SKM-1 (cell line): ENCODE data around the gene PIGM.

Experiments
- DNase-seq: peaks from one replicate; lab custom pipeline; 2025; ENCODE audit not compliant: unreplicated experiment; lab: John Stamatoyannopoulos, UW

The PIGM gene

DNA sequence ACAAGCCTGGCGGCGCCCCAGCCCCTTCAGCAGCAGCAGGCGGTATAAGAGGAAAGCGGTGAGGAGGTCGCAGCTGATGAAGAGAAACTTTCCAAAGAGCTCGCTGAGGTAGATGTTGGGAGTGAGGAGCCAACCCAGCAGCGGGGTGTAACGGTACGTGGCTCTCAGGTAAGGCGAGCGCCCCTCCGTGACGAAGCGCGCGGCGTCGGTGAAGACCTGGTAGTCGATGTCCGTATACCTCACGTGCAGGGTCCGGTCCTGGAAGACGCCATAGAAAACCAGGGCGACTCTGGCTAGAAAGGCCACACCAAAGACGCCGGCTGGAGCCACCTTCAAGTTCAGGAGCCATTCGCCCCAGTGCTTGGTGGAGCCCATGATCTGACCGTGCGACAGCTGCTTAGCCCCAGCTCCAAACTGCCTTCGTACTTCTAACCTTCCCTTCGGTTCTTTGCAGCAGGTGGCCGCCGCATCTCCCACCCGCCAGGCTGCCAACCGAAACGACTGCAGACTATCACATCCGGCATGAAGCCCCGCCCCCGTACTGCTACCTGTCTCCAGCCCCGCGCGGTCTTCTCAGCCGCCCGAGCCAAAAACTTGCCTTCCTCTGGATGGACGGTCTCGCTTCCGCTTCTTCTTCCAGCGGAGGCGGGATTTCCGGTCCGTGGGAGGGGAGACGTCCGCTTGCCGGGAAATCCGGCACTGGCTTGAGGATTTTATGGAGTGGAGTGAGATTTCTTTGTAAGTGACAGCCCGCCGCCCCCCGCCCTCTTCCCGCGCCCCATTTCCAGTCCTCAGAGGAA, at the start of gene PIGM:
Gene PIGM (minus strand): TSS at position 626 of the 800 bp plus-strand sequence. CDS start 251 bp downstream, at position 375.
- peak; percentile 95 for DNase-seq

DNA sequence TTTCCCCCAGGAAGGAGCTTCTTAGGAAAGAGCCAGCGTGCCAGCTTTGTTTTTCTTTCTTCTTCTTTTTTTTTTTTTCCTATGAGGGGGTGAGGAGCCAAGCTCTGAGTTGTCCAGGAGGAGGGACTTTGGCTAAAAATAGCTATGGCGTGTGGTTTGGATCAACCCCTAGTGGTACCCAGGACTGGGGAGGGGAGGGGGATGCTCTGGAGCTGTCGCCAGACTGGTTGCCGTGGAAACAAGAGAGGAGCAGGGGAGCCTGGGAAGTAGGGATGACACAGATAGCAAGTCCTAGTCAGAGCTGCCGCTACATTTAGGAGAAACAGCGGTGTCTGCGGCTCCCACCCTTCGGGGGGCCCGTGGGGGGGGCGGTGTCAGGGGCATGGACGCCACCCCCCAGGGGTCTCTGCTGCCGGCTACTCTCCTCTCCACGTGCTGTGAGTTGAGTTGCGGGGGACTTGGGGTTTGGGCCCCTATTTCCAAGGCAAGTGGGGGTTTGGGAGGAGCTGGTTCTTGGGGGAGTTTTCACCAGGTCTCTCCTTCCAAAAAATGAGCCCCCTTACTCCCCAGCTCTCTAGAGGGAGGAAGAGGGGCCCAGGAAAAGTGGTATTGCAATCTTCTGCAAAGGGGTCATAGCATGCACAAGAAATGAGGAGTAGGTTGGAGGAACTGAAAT, 49.6 kb upstream of the PIGM start, which contains the start of gene KCNJ9:
Gene KCNJ9 (plus strand): TSS at position 278 of the 676 bp plus-strand sequence. CDS start 2,493 bp downstream, outside the sequence.
- no peak for DNase-seq

DNA sequence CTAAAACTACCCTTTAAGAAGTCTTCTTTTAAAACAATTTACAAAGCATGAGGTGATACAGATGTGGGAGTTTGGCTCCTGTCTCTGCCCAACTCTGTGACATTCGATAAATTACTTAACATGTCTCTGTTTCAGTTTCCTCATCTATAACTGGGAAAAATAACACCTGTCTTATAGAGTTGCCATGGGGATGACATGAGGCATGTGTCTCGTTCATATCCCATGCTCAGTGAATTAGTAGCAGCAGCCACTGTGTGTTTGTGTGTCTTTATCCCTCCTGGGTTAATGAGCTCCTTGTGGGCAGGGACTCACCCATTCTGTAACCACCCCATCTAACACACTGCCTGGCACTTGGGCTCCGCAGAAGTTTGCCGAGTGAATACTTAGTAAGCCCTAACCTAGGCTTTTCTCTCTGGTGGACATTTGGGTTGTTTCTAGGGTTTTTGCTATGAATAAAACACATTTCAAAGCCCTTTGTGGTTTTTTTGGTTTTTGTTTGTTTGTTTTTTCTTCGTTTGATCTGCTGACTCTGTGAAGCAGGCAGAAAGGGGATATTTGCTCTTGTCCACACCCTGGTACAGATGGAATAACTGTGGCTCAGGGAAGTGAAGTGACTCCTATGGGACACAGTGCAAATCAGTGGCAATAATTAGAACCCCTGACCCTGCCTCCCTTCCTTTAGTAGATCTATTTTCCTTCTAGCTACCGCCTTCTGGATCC, 48.8 kb upstream of the PIGM start:
- no peak for DNase-seq

DNA sequence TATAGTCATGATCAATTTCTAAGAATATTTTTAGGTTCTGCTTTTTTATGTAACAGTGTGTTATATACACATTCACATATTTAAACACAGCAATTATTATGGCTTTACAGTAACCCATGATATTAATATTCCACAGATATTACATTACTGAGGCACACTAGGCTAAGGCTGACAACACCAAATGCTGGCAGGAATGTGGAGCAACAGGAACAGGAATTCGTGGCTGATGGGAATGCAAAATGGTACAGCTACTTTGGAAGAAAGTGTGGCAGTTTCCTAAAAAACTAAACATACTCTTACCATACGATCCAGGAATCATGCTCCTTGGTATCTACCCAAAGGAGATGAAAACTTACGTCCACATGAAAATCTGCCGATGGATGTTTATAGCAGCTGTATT, 47.7 kb upstream of the PIGM start:
- no peak for DNase-seq

DNA sequence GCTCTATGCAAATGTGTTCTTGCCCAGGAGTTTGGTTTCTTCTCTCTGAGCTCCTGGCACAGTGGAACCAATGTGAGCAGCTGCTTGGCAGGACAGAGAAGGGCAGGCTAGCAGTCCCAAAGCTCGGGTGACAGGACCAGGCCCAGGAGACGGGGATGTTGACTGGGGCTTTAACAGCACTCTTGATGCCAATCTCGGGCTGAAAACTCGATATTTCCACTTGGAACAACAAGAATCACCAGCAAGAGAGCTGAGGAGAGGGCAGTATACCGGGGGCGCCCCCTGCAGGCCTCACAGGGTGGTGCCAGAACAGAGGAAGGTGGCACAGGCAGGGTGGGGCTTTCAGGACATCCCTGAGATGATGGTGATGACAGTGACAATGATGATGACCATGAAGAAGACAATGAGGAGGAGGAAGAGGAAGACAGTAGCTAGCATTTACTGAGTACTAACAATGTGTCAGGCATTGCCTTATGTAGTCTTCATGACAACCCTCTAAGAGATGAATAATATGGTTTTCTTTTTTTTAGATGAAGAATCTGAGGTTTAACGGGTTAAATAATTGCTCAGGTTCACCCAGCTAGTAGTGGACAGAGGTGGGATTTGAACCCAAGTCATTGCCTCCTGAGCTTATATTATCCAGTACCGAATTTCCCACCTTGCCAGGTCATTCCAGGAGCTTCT, 46.9 kb upstream of the PIGM start:
- peak; percentile 73 for DNase-seq

DNA sequence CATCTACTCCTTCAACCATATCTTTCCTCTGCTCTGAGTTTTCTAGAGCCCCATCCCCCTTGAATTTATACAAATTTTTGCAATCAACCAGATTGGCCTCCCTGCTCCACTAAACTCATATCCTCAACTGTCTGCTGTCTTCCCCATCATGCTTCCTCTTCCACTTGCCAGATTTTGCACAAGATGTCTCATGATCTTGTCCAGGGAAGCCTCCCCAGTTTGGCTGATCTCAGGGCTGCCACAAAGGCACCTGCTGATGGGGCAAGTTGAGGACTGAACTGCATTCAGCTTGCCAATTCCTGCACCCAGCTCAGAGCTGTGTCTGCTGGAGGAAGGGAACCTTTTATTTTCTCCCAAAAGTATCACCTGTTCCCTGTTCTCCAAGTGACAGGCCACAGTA, 45.7 kb upstream of the PIGM start:
- DNase-seq, result peak; percentile 26

DNA sequence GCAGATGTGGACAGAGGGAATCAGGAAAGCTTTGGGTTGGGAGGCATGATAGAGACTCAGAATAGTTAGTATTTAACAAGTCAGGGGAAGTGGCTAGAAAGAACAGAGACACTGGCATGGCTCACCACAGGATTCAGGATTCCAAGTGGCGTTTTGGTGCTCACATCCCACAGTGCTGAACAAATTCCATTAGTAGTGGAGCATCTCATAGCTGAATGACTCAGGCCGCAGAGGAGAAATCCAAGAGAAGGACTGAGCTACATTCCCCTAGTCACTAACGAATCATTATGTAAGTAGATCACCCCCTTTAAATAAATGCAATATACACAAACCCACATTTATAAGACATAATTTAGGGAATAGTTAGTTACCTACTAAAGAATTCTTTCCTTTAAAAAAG, 44.5 kb upstream of the PIGM start:
- no peak for DNase-seq

DNA sequence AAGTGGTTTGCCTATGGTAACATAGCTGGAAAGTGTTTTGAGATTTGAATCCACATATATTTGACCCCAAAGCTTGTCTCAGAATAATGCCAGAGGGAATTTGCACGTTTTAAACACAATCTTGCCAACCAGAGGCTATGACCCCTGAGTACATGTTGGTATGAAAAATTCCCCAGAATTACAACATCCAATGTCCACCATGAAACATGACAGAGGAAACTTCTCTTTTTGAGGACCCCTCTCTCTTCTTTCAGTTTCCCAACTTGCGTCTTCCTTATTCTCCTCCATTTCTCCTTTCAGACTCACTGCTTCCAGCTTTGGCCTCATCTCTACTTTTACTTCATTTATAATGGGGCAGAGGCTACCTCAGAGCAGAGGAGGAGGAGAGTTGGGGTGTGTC, 44.0 kb upstream of the PIGM start:
- DNase-seq, result no peak

DNA sequence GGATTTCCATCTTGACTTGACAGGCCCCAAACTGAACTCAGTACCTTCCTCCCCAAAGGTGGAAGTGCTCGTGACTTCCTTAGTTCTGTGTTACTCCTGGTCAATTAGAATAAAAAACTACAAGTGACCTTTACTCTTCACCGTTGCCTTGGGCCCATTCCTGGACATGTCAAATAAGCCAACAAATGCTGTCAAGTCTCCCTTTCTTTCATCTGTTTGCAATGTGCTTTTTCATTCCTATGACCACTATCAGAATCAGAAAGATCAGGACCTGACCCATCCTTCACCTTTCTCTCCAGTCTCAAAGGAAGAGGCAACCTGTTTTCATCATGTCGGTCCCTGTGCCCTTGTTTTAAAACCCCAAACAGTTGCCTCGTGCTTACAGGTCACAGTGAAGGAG, 43.1 kb upstream of the PIGM start:
- no peak for DNase-seq

DNA sequence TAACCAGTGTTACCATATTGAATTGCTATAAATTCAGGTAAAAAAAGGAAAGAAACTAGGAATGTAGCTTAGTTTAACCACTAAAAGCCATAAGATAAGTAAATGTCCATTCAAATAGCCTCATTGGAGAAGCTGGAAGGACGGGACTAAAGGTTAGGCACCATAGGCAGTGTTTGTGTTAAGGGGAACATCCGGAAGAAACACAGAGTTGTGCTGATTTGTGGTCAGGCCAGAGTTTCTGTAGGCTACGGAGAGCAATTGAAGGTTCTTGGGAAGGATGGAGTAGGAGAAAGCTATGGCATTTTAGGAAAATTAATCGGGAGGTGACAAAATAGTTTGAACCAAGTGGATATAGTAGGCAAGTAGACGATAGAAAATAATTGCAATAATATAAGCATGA, 39.5 kb upstream of the PIGM start:
- no peak for DNase-seq

DNA sequence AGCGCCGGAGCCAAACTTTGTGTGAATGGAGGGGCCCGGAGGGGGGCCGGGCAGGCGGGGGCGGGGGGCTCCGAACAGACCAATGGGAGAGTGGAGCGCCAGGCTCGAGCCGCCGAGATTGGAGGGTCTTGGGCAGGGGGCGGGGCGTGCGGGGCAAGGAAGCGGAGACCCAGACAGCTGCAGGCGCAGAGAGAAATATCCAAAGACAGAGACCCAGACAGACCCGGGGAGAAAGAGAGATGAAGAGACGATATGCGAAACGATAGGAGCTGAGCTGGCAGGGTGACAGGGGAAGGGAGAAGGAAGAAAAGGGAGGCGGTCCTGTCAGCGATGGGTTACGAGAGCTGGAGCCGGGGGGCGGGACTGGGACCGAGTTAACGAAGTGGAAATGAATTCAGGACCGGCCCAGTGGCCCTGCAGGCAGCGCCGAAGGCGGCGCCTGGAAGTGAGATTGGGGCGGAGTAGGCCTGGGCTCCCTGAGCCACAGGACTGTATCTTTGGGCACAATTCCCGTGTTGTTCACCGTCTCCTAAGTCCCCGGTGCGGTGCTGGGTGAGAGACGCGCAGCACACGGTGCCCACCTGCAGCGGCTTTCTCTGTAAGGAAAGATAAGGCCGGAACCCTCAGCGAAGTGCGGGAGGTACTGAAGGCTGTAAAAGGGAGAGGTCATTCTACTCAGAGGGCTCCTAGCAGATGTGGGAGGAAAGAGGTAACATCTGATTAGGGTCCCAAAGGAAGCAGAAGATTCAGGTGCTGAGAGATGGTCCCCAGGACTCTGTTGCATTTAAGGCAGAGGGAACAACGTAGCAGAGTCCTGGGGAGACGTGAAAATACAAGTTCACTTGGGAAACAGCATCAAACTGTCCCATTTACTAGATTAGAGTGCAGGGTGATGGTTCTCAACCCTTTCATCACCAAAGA, 38.7 kb upstream of the PIGM start:
- no peak for DNase-seq

DNA sequence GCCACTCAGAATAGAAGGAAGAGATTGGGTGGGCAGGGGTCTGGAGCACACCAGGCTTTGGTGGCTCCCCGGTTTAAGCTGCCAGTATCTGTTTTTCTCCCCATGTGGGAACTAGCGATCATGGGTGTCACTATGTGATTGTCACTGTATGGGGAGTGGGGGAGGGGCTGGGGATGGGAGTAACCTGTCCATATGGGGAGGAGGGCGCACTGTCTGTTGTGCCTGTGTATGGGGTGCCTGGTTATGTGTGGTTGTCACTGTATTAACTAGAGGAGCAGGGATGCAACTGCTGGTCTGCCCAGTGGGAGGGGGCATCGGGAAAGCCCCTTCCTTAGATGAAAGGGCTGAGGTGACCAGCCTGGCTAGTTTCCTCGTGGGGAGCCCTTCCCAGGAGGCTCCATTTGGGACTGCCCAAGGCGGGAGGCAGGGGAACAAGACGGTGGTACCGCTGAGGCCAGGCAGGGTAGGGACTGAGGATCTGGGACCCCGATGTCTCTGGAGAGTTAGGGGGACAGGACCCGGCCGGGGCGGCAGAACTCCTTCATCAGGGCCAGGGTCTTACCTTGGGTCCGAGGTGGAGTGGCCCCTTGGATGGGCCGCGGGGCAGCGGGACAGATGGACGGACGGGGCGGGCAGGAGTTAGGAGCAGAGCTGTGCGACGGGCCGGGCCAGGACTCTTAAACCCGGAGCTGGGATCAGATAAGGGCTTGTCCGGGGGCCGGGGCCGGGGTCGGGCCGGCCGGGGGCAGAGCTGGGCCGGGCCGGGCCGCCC, 37.9 kb upstream of the PIGM start, which contains the start of gene KCNJ10:
Gene KCNJ10 (minus strand): TSS at position 701 of the 772 bp plus-strand sequence. CDS start 27,628 bp downstream, outside the sequence.
- no peak for DNase-seq

DNA sequence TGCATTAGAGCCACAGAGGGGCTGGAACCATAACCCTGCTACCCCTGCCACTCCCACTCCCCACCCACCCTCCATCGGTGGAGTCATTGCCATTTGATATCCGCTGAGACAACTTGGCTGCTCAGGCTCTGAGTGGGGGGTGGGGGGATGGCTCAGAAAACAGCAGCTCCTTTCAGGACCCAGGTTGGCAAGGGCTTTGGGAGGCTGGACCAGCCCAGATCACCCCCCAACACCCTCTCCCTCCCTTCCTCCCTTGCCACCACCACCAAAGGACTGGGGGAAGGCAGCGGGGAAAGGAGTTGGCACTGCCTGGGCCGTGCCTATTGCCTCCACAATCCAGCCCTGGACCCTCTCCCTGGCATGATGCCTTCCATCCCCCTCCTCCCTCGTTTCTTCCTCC, 36.4 kb upstream of the PIGM start:
- DNase-seq, result no peak

DNA sequence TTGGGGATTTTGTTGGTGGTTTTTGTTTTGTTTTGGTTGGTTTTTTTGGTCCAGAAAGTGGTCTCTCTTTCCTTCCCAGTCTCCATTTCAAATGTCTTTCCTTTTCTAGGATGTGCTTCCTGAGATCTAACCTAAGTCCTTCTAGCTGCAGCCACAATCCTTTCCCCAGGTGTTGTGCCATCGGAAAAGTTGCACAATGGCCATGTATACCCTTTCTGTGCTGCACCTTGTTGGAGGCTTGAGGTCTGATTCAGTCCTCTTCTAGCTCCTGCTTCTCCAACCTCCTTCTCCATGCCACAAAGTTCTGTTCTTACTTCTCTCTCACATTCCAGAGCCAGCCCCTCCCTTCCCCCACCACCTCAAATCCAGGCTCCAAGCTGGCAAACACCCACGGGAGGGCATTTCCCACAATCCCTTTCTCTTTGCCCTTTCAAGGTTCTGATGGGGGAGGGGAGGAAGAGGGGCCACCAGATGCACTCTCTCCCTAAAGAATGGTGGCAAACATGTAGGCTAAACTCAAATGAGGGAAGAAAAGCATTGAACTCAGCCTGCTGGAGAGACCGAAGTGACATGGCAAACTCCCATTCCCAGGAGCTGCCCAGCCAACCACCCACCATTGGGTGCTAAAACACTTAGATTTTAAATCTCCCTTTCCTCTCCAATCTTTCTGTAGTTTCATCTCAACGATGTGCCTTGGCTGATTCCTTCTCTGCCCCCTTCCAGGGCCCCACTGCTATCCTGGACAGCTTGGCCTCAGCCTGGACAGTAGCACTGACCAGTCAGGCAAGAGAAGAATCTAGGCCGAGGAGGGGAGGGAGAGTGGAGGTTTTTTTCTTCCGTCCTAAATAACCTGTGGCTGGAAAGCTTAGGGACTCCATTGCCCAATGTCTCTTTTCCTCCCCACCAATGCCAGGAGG, 35.3 kb upstream of the PIGM start:
- DNase-seq, result no peak

DNA sequence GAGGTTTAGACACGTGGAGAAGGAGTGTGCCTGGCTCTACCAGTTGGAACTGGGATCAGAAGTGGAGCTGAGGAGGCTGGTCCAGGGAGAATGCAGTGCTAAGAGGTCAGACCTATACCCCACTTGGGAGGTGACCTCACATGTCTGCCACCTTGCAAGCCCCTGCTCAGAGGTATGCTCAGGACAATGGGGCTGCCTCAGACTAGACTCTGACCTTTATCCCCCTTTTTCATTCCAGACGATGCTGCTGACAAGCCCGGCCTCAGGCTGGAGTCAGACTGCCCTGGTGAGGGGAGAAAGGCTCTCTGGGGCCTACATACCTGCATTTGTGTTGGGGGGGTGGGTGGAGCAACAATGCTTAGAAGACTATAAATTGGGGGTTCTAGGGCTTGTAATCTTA, 33.0 kb upstream of the PIGM start:
- no peak for DNase-seq

DNA sequence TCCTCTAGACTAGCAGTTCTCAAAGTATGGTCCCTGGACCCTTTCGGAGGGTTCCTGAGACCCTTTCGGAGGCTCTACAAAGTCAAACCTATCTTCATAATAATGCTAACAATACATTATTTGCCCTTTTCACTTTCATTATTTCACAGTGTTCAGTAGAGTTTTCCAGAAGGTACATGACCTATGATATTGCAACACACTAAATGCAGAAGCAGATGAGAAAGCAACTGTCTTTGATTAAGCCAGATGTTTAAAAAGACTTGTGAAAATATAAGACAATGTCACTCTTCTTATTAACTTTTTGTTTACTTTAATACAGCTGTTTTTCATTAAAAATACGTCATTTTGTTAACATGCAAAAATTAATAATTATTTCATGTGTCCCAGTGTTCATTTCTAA, 32.4 kb upstream of the PIGM start:
- no peak for DNase-seq

DNA sequence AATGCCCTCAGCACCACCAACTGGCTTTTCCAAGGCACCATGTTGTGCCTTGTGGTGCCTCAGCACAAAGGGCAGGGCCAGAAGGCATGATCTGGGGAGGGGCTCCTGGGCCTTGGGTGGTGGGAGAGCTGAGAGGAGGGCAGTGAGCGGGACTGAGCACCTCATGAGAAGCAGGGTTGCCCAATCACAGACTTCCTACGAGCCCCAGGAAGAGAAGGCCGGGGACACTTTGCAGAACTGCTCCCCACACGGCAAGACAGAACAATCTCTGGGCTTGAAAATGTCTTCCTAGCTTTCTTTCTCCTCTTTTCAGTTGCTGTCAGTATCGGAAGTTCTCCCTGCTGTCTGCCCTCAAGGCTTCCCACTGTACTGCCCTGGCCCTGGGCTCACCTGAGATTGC, 31.4 kb upstream of the PIGM start:
- DNase-seq, result no peak

DNA sequence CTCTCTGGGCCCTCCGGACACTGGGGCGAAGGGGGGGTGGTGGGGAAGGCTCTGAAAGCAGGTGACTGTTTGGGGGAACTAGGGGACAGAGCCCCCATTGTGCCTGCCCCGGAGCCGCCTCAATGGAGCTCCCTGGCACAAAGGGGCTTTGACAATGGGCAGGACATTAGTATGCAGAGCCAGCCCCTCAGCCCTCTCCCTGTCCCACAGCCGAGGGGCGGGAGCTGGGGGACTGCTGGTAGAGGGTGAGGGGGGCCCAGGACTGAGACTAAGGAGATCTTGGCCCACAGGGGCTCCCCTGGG, 30.4 kb upstream of the PIGM start:
- DNase-seq, result no peak
